Measurements from ENCODE around the gene ACSF3. TPM values are rescaled to one million over a fixed set of nuclear protein-coding genes. Genes with fewer than 3 reads are reported as not detected.
A peak's percentile ranks its signal among the peaks of the same experiment; 100 is the strongest.

ACSF3 gene
- total RNA-seq, 2 donors from 2014 or later = 14.9 to 16.2 TPM

DNA sequence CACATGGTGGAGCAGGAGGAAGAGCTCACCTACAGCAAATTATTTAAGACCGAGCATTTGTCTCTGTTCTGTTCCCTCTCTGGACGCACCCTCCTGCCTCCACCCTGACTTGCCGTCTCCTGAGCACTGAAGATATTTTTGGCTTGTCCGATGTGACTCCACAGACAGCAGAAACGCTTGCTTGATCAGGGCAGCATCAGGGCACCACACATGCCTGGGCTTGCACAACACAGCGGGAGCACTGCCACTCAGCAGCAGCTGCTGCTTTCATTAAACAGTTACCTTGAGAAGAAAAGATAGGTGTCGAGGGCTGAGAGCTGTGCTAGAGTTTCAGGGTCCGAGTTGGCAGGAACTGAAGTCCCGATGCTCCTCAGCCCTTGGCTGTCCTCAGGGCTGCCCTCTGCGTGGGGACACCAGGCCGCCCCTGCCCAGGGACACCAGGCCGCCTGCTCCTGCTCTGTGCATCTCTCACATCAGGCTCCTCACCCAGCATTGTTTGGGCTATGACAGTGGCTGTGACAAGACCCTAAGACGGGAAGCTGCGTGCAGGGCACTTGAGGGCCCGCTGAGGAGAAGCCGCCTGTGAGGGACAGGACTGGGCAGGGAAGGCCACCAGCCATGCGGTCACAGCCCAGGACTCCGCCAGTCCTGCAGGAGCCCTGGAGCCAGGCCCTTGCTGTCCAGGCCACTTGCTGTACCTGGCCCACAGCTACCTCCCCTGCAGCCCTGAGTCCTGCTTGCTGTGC lies 56.6 kb downstream of the ACSF3 start:
- intact Hi-C loops (cut with DNase I) = no loop called here
- ATAC-seq (no peak), DNase-seq (no peak)

GRCh38 chr16:89150981-89151380 lies 57.3 kb downstream of the ACSF3 start:
- ATAC-seq (no peak), DNase-seq (no peak)
- intact Hi-C loops (cut with DNase I) = no loop called here

DNA sequence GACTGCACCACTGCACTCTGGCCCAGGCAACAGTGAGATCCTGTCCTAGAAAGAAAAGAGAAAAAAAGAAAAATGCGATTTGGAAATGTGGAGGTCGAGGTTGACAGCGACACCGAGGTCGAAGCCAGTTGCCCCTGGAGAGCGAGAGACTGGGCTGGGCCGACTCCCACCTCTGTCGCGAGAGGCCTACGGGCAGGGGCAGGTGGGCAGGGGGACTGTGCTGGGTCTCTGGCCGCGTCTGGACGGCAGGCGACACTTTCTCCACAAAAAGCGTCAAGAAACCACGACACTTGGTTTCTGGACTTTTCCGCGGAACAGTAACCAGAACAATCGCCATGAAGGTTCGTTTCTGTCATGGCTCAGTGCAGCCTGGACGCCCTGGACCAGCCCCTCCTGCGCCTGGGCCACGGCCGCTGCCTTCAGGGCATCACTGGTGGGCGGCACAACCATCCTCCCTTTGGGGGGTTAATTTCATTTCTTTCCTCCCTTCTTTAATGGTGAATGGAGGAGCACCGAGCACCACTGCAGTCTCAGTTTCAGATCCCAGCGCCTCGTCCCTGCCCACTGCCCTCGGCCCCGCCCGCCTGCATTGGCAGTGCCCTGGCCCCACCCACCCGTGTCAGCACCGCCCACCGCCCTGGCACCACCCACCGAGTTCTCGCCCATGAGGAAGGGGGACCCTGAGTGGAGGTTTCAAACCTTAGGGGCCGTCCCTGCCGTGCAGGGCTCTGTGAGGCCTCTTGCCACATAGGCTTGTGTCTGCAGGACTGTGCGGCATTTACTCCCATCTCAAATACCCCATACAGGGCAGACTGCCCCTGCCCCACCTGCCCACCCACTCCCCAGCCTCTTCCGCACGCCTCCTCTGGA lies 59.4 kb downstream of the ACSF3 start:
- intact Hi-C loops (cut with DNase I) = no loop called here
- ATAC-seq (no peak), DNase-seq (no peak)

GRCh38 chr16:89153848-89154271 lies 60.2 kb downstream of the ACSF3 start:
- DNase-seq = no peak
- intact Hi-C loops (cut with DNase I) = no loop called here
- ATAC-seq = no peak

GRCh38 chr16:89154390-89155183 lies 60.9 kb downstream of the ACSF3 start:
- peak; percentile 8 to 51 for ATAC-seq
- no peak for DNase-seq
- intact Hi-C loops (cut with DNase I) = no loop called here

DNA sequence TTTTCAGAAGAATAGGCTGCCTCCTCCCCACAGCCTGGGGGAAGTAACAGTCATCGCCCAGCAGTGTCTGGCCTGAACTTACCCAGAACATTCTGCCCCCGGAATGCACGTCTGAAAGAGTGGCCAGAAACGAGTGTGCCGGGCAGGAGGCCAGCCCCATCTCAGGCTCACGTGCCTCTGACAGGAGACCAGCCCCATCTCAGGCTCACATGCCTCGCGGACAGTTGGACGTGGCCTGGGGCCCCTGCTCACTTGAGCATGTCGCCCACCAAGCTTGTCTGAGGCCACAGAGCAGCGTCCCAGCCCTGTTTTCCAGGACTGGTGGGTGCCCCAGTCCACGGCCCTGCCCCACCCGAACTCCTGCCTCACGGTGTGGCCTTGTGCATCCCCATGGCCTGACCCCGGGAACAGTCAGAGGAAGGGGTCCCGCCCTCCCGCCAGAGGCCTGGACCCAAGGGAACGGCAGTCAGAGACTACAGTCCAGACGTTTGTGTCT lies 61.6 kb downstream of the ACSF3 start:
- intact Hi-C loops (cut with DNase I) = no loop called here
- ATAC-seq = peak; percentile 66 to 70
- peak; percentile 74 for DNase-seq

- peak; percentile 11 to 17 for ATAC-seq
- intact Hi-C loops (cut with DNase I) = no loop called here
- no peak for DNase-seq
Measured at GRCh38 chr16:89155851-89156739, 62.4 kb downstream of the ACSF3 start.

DNA sequence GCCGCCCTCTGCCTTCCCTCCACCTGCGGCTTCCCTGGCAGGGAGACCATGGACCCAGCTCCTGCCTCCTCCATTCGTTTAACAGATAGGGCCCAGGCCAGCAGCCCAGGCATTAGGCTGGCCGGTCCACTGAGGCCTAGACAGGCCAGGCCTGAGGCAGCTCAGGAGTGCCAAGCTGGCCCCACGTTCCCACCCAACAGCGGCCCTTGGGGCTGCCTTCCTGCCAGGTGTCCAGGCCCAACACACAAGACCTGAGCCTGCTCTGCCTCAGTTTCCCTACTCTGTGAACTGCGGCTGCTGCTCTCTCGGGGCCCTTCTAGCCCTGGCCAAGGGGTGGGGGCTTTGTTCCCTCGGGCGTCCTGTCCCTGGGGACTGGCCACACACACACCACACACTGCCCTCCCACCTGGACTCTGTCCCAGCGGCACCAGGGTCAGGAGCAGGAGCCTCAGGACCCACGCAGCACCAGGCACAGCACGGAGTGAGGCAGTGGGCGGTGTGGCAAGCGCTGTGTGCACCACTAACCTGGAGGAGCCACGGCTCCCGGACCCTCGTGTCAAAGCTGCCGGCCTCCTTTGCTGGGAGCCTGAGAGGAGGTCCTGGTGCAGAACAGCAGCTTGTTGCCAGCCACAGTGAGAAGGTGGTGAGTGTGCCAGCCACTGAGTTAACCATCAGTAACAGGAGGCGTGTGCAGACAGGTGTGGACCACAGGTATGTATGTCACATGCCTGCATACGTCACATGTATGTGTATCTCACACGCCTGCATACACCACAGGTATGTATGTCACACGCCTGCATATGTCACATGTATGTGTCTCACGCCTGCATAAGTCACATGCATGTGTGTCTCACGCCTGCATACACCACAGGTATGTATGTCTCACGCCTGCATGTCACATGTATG lies 63.3 kb downstream of the ACSF3 start:
- intact Hi-C loops (cut with DNase I) = no loop called here
- ATAC-seq (no peak), DNase-seq (no peak)

- intact Hi-C loops (cut with DNase I) = no loop called here
- ATAC-seq (no peak), DNase-seq (no peak)
Measured at GRCh38 chr16:89157778-89158177, 64.1 kb downstream of the ACSF3 start.

DNA sequence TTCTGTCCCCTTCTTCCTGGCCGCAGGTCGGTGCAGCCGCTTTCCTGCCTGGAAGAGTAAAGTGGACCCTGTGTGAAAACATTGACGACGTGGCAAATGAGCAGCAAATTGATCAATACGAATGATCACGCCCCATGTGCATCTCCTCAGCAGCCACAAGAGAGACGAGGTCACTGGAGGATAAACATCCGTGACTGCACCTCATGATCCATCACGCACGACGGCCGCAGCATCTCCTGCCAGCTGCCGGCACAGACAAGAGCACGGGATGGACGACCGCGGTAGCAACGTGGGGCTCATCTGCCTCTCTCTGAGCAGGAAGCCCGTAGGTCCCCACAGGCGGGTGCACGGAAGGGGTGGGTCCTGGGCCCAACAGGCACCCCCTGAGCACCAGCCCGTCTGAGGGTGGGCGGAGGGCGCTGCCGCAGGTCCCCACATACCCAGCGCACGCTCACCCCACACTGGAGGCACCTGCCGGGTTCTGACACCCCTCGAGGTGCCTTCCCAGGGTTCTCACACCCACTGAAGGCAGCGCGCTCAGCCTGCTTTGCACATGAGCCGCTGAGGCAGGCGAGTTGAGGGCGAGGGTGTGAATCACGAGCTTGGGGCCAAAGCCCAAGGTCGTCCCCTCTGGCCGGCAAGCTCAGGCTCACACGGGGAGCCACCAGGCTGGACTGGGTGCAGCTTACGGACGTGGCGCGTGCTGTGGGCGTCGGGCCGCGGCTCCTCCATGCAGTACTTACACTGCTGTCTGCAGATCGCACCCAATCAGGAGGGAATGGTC lies 65.6 kb downstream of the ACSF3 start:
- intact Hi-C loops (cut with DNase I) = no loop called here
- DNase-seq (no peak), ATAC-seq (no peak)

GRCh38 chr16:89159850-89160354 lies 66.2 kb downstream of the ACSF3 start:
- intact Hi-C loops (cut with DNase I) = loop anchor here in 1 of 2 donors (10.0 kb wide), 2 partner anchors 215 to 345 kb away; partner anchors contain the start of gene APRT
- ATAC-seq = no peak
- DNase-seq = no peak

GRCh38 chr16:89160977-89161701 lies 67.5 kb downstream of the ACSF3 start:
- DNase-seq (no peak), ATAC-seq (no peak)
- intact Hi-C loops (cut with DNase I) = loop anchor here in 1 of 2 donors (10.0 kb wide), 2 partner anchors 216 to 346 kb away; partner anchors contain the start of gene APRT

DNA sequence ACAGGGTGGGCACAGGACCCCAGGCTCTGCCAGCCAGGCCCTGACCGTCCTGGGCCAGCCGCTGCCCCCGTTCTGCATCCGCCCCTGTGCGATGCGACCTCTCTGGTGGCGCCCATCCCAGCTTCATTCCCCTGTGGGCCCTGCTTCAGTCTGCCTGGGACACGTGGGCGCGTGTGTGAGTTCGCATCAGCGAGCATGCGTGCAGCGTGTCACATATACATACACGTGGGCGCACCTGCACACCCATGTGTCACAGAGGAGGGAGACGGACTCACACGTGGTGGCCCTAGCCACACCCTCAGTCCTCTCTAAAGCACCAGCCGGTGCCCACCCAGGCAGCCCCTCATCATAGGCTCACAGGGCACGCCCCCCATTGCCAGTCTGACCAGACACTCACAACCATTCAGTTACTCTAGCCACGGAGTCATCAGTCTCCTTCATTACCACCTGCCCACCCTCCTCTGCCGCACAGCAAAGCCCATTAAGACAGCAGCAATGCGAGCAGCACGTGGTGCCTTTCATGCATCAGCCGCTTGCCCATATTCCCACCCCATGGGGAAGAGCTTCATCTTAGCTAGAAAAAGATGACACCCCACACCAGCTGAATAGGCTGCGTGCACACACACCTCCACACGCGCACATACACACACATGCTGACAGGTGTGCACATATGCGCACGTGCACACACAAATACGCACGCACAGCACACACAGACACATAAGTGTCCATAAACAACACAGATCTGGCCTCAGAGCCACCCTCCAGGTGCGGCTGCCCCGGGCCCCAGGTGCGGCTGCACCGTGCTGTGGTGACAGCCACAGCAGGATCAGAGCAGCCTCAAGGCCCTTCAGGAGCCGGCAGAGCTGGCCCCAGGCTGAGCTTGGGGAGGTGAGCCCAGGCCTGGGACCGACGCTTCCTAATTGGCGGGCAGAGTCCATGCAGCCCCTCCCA lies 68.4 kb downstream of the ACSF3 start:
- ATAC-seq (no peak), DNase-seq (no peak)
- intact Hi-C loops (cut with DNase I) = loop anchor here in 1 of 2 donors (10.0 kb wide), 2 partner anchors 217 to 347 kb away; partner anchors contain the start of gene APRT

DNA sequence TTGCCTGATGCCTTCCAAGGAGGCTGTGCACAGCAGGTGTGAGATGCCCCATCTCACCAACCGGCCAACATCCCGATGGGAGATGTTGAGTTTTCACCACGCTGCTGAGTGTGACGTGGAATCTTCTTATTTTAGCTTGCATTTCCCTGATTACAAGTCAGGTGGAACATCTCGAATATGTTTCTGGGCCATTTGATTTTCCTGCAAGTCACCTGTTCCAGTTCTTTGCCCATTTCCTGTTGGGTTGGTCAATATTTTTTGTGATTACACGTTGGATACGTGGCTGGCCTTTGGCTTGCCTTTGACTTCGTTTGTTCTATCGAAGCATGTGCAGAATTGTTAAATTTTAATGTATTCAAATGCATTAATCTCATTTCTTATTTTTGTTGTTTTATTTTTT lies 69.6 kb downstream of the ACSF3 start:
- intact Hi-C loops (cut with DNase I) = loop anchor here in 1 of 2 donors (10.0 kb wide), 2 partner anchors 218 to 348 kb away; partner anchors contain the start of gene APRT
- DNase-seq (no peak), ATAC-seq (no peak)
